D341Med (cell line): Measurements from ENCODE around the gene CPNE9.
A peak's percentile ranks its signal among the peaks of the same experiment; 100 is the strongest.

Source experiments
- DNase-seq: peaks from one replicate; pipeline ENCODE4 v3.0.0; 2012; ENCODE audit warnings: low spot score

Gene CPNE9

GRCh38 chr3:9686703-9687102, 16.9 kb upstream of the CPNE9 start:
- no peak for DNase-seq

- no peak for DNase-seq
These were observed 16.1 kb upstream of the CPNE9 start for GRCh38 chr3:9687514-9687913.

- no peak for DNase-seq
These were observed 14.7 kb upstream of the CPNE9 start for GRCh38 chr3:9688961-9689360.

GRCh38 chr3:9689757-9690156, 13.9 kb upstream of the CPNE9 start:
- DNase-seq = no peak

- no peak for DNase-seq
These were observed 12.9 kb upstream of the CPNE9 start for GRCh38 chr3:9690451-9691450.

GRCh38 chr3:9691636-9692035, 12.0 kb upstream of the CPNE9 start:
- no peak for DNase-seq

GRCh38 chr3:9692416-9692815, 11.2 kb upstream of the CPNE9 start:
- no peak for DNase-seq

- DNase-seq = peak; percentile 90
These were observed 8.3 kb upstream of the CPNE9 start for GRCh38 chr3:9695345-9695744.

- DNase-seq = peak; percentile 46
These were observed 7.9 kb upstream of the CPNE9 start for GRCh38 chr3:9695746-9696145.

- no peak for DNase-seq
These were observed 7.0 kb upstream of the CPNE9 start for GRCh38 chr3:9696480-9697220.

- no peak for DNase-seq
These were observed 5.7 kb upstream of the CPNE9 start for GRCh38 chr3:9697892-9698291.

- DNase-seq = no peak
These were observed 5.3 kb upstream of the CPNE9 start for GRCh38 chr3:9698293-9698692.

- DNase-seq = no peak
These were observed 3.1 kb upstream of the CPNE9 start for GRCh38 chr3:9700536-9700935.

- DNase-seq = no peak
These were observed 2.6 kb upstream of the CPNE9 start for GRCh38 chr3:9701006-9701405.

- no peak for DNase-seq
These were observed 1.9 kb upstream of the CPNE9 start for GRCh38 chr3:9701711-9702110.

GRCh38 chr3:9703240-9703639, 393 bp upstream of the CPNE9 start:
- no peak for DNase-seq

GRCh38 chr3:9704347-9705322, 1.0 kb downstream of the CPNE9 start:
- peak; percentile 68 for DNase-seq

GRCh38 chr3:9710174-9710739, 6.6 kb downstream of the CPNE9 start:
- DNase-seq = no peak

GRCh38 chr3:9712415-9712814, 8.8 kb downstream of the CPNE9 start:
- DNase-seq = no peak

- no peak for DNase-seq
These were observed 9.5 kb downstream of the CPNE9 start for GRCh38 chr3:9713142-9713541.

- no peak for DNase-seq
These were observed 11.5 kb downstream of the CPNE9 start for GRCh38 chr3:9715136-9715535.
